Mesenchymal stem cell (in vitro differentiated cells and primary cell): ENCODE measurements around the gene NAMPT.
A peak's percentile ranks its signal among the peaks of the same experiment; 100 is the strongest.

ENCODE experiments used
- DNase-seq: peaks from one replicate; pipeline ENCODE4 v3.0.0-alpha.2; 2013
- H2AFZ ChIP-seq: one replicate; pipeline ENCODE4 v1.6.1; 2013; ENCODE audit warnings: low read depth, mild to moderate bottlenecking, control low read depth, inconsistent platforms, low read length, moderate library complexity
- H2AK5ac ChIP-seq: 2 replicates; pipeline ENCODE4 v1.6.1; 2013; ENCODE audit warnings: low read length, moderate library complexity, mild to moderate bottlenecking, inconsistent platforms; ENCODE audit not compliant: severe bottlenecking
- H2BK120ac ChIP-seq: one replicate; pipeline ENCODE4 v1.6.1; 2013; ENCODE audit warnings: low read depth, mild to moderate bottlenecking, inconsistent platforms, low read length, moderate library complexity
- H2BK12ac ChIP-seq, 2 experiments: one replicate each; pipeline ENCODE4 v1.6.1; 2013; ENCODE audit warnings: inconsistent platforms in 2 of 2, low read length in 2 of 2, mild to moderate bottlenecking in 2 of 2, moderate library complexity in 2 of 2, control low read depth in 1 of 2
- H2BK15ac ChIP-seq: one replicate; pipeline ENCODE4 v1.6.1; 2013; ENCODE audit warnings: mild to moderate bottlenecking, low read depth, inconsistent platforms; ENCODE audit not compliant: poor library complexity, severe bottlenecking
- H2BK5ac ChIP-seq: 2 replicates; pipeline ENCODE4 v1.6.1; 2013; ENCODE audit warnings: low read depth, mild to moderate bottlenecking, low read length, control low read depth, inconsistent platforms; ENCODE audit not compliant: poor library complexity, severe bottlenecking
- H3K14ac ChIP-seq, 2 experiments: one replicate each; pipeline ENCODE4 v1.6.1; 2013; ENCODE audit warnings: inconsistent platforms in 2 of 2, low read length in 2 of 2, control low read depth in 1 of 2, mild to moderate bottlenecking in 1 of 2, moderate library complexity in 1 of 2
- H3K18ac ChIP-seq, 2 experiments: one replicate each; pipeline ENCODE4 v1.6.1; 2013; ENCODE audit warnings: inconsistent platforms in 2 of 2, low read length in 2 of 2, control low read depth in 1 of 2, low read depth in 1 of 2, mild to moderate bottlenecking in 1 of 2
- H3K23ac ChIP-seq, 2 experiments: one replicate each; pipeline ENCODE4 v1.6.1; 2013; ENCODE audit warnings: inconsistent platforms in 2 of 2, low read length in 2 of 2, mild to moderate bottlenecking in 2 of 2, moderate library complexity in 2 of 2, control low read depth in 1 of 2
- H3K27ac ChIP-seq: 2 replicates; pipeline ENCODE4 v1.5.1; 2013; ENCODE audit warnings: mild to moderate bottlenecking, moderate library complexity, low read length, control low read depth, inconsistent platforms; ENCODE audit not compliant: poor library complexity, severe bottlenecking
- H3K27me3 ChIP-seq, 2 experiments: 2 replicates each; pipeline versions ENCODE4 v1.6.1 to v1.7.0; 2013; ENCODE audit warnings: low read length in 2 of 2, mild to moderate bottlenecking in 2 of 2, moderate library complexity in 2 of 2, control low read depth in 1 of 2, inconsistent platforms in 1 of 2; ENCODE audit not compliant: control insufficient read depth in 1 of 2, insufficient read depth in 1 of 2
- H3K36me3 ChIP-seq, 2 experiments: 2 replicates each; pipeline versions ENCODE4 v1.6.1 to v1.7.0; 2013; ENCODE audit warnings: low read length in 2 of 2, control low read depth in 1 of 2, inconsistent platforms in 1 of 2, low read depth in 1 of 2, mild to moderate bottlenecking in 1 of 2; ENCODE audit not compliant: insufficient read depth in 2 of 2, control insufficient read depth in 1 of 2
- H3K4ac ChIP-seq, 2 experiments: one replicate each; pipeline ENCODE4 v1.6.1; 2013; ENCODE audit warnings: inconsistent platforms in 2 of 2, low read length in 2 of 2, mild to moderate bottlenecking in 2 of 2, moderate library complexity in 2 of 2, control low read depth in 1 of 2, low read depth in 1 of 2
- H3K4me1 ChIP-seq: 2 replicates; pipeline ENCODE4 v1.6.1; 2013; ENCODE audit warnings: low read depth, low read length, control low read depth; ENCODE audit not compliant: control insufficient read depth, insufficient read depth
- H3K4me2 ChIP-seq: 2 replicates; pipeline ENCODE4 v1.6.1; 2013; ENCODE audit warnings: low read length, mild to moderate bottlenecking, inconsistent platforms; ENCODE audit not compliant: poor library complexity, severe bottlenecking
- H3K4me3 ChIP-seq, 2 experiments: 2 replicates each; pipeline versions ENCODE4 v1.5.1 to v1.7.0; 2013; ENCODE audit warnings: low read length in 2 of 2, mild to moderate bottlenecking in 2 of 2, control low read depth in 1 of 2, low read depth in 1 of 2; ENCODE audit not compliant: insufficient read depth in 1 of 2
- H3K79me1 ChIP-seq: replicated peaks from 2 replicates; pipeline ENCODE4 v1.6.1; 2013; ENCODE audit warnings: mild to moderate bottlenecking, control low read depth, low read length, inconsistent platforms; ENCODE audit not compliant: poor library complexity, severe bottlenecking
- H3K9ac ChIP-seq: 2 replicates; pipeline ENCODE4 v1.7.0; 2013; ENCODE audit warnings: mild to moderate bottlenecking, low read length, moderate library complexity
- H3K9me3 ChIP-seq: 2 replicates; pipeline ENCODE4 v1.7.0; 2013; ENCODE audit warnings: mild to moderate bottlenecking, low read length; ENCODE audit not compliant: control insufficient read depth
- H4K8ac ChIP-seq: one replicate; pipeline ENCODE4 v1.6.1; 2013; ENCODE audit warnings: inconsistent platforms, mild to moderate bottlenecking, low read length, moderate library complexity
- H4K91ac ChIP-seq: one replicate; pipeline ENCODE4 v1.6.1; 2013; ENCODE audit warnings: mild to moderate bottlenecking, low read length, inconsistent platforms
- WGBS: methylation state at CpG from one replicate; pipeline ENCODE4 v1.1.7; 2013; ENCODE audit warnings: mixed read lengths; 5-methylcytosine and 5-hydroxymethylcytosine counted together

NAMPT gene

DNA sequence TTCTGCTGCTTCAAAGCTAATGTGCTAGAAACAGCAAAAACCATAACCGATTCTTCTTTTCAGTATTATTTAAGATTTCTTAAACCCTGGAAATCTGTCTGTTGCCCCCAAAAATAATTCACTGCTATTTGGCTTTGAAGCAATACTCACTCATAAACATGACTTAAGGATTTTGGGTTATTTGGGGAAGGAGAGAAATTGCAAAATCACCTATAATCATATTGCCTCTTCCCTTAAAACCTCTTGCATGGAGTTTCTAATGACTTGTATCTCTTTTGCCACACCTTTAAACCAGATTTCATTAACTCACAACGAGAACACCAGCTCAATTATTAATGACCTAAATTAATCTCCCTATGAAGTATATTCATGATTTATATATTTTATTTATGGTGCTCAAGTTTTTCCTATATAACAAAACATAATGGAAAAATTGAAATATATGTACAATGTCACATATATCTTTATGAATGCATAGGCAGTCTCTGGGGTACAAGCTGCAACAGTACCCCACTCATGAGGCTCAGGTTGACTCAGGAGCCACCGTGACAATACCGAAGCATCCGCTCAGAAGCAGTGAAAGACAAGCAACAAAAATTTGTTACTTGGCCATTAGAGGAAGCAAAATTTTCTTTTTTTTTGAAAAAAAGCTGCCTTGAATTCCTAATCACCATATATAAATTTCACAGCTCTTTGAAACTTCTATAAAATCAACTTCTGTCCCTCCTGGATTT lies 3.0 kb downstream of the NAMPT start:
- no peak overlapping the region for H2AK5ac ChIP-seq
- H3K4me3 ChIP-seq: peak overlapping the region in 1 of 2 experiments; percentile 81
- WGBS: 100% methylated on average over 4 of the region's 5 CpGs
- H3K27me3 ChIP-seq: no peaks in the 10 kb centered on the region
- no peak overlapping the region for H3K23ac ChIP-seq
- no peaks in the 10 kb centered on the region for H3K9me3 ChIP-seq
- H3K4ac ChIP-seq: no peak overlapping the region
- no peaks in the 10 kb centered on the region for H3K4me1 ChIP-seq
- H2BK120ac ChIP-seq: no peak overlapping the region
- no peak overlapping the region for H3K14ac ChIP-seq
- no peak overlapping the region for H2AFZ ChIP-seq
- H2BK12ac ChIP-seq: no peak overlapping the region
- no peak overlapping the region for H4K8ac ChIP-seq
- no peak overlapping the region for H3K4me2 ChIP-seq
- no peaks in the 10 kb centered on the region for H3K79me1 ChIP-seq
- no peak overlapping the region for H3K27ac ChIP-seq
- no peak overlapping the region for H2BK5ac ChIP-seq
- H3K36me3 ChIP-seq: peaks cover 0 to 20% of the 10 kb centered on the region in 2 experiments
- H3K9ac ChIP-seq: peak overlapping the region; percentile 87
- H3K18ac ChIP-seq: no peak overlapping the region
- no peak overlapping the region for H2BK15ac ChIP-seq
- peak; percentile 35 for DNase-seq
- H4K91ac ChIP-seq: no peak overlapping the region

GRCh38 chr7:106281127-106281526 lies 3.7 kb downstream of the NAMPT start:
- H3K9me3 ChIP-seq: no peaks in the 10 kb centered on the region

GRCh38 chr7:106279425-106280197 lies 5.2 kb downstream of the NAMPT start:
- H3K4me2 ChIP-seq: no peak overlapping the region
- 97% methylated on average over 2 of the region's 2 CpGs for WGBS
- no peak overlapping the region for H3K14ac ChIP-seq
- no peak overlapping the region for H3K4me3 ChIP-seq
- peaks cover 7 to 41% of the 10 kb centered on the region in 2 experiments for H3K36me3 ChIP-seq
- H2BK5ac ChIP-seq: no peak overlapping the region
- no peak overlapping the region for H3K27ac ChIP-seq
- no peak overlapping the region for H3K4ac ChIP-seq
- H3K9me3 ChIP-seq: no peaks in the 10 kb centered on the region
- no peak overlapping the region for H3K23ac ChIP-seq
- H3K9ac ChIP-seq: no peak overlapping the region
- H2AFZ ChIP-seq: no peak overlapping the region
- no peak overlapping the region for H2BK120ac ChIP-seq
- H2AK5ac ChIP-seq: no peak overlapping the region
- H4K91ac ChIP-seq: no peak overlapping the region
- no peak overlapping the region for H3K18ac ChIP-seq
- H2BK12ac ChIP-seq: no peak overlapping the region
- H3K27me3 ChIP-seq: no peaks in the 10 kb centered on the region
- peak; percentile 49 for DNase-seq
- H3K4me1 ChIP-seq: no peaks in the 10 kb centered on the region
- peaks cover 5% of the 10 kb centered on the region for H3K79me1 ChIP-seq
- H2BK15ac ChIP-seq: no peak overlapping the region
- H4K8ac ChIP-seq: no peak overlapping the region

More at GRCh38 chr7:106281127-106281526, 3.7 kb downstream of the NAMPT start:
- Histone ChIP-seq H4K91ac (no peak overlapping the region), H3K4me2 (no peak overlapping the region), H3K36me3 (peaks cover 3 to 26% of the 10 kb centered on the region in 2 experiments), H3K27me3 (no peaks in the 10 kb centered on the region), H3K4ac (no peak overlapping the region), H3K14ac (no peak overlapping the region), H3K23ac (no peak overlapping the region), H2AK5ac (no peak overlapping the region), H3K18ac (no peak overlapping the region), H2BK120ac (no peak overlapping the region), H2BK5ac (no peak overlapping the region), H3K27ac (no peak overlapping the region), H2BK12ac (no peak overlapping the region), H2BK15ac (no peak overlapping the region), H3K4me3 (no peak overlapping the region), H2AFZ (no peak overlapping the region), H4K8ac (no peak overlapping the region), H3K9ac (no peak overlapping the region), H3K4me1 (no peaks in the 10 kb centered on the region), H3K79me1 (peaks cover 1% of the 10 kb centered on the region)
- no peak for DNase-seq

GRCh38 chr7:106278695-106279094 lies 6.1 kb downstream of the NAMPT start:
- Histone ChIP-seq H3K36me3 (peaks cover 7 to 50% of the 10 kb centered on the region in 2 experiments), H3K23ac (no peak overlapping the region), H2AFZ (no peak overlapping the region), H2BK120ac (no peak overlapping the region), H3K4me3 (no peak overlapping the region), H3K9me3 (no peaks in the 10 kb centered on the region), H3K27ac (no peak overlapping the region), H3K27me3 (no peaks in the 10 kb centered on the region), H3K14ac (no peak overlapping the region), H2BK12ac (no peak overlapping the region), H3K4ac (no peak overlapping the region), H2AK5ac (no peak overlapping the region), H3K9ac (no peak overlapping the region), H3K4me1 (no peaks in the 10 kb centered on the region), H3K79me1 (peaks cover 5% of the 10 kb centered on the region), H4K8ac (no peak overlapping the region), H2BK15ac (no peak overlapping the region), H3K18ac (no peak overlapping the region), H2BK5ac (no peak overlapping the region), H4K91ac (no peak overlapping the region), H3K4me2 (no peak overlapping the region)
- DNase-seq: peak; percentile 40
- WGBS: no CpG with 5 or more reads among the region's 2 CpGs
